Measurements from ENCODE around the gene AURKAIP1.

DNA sequence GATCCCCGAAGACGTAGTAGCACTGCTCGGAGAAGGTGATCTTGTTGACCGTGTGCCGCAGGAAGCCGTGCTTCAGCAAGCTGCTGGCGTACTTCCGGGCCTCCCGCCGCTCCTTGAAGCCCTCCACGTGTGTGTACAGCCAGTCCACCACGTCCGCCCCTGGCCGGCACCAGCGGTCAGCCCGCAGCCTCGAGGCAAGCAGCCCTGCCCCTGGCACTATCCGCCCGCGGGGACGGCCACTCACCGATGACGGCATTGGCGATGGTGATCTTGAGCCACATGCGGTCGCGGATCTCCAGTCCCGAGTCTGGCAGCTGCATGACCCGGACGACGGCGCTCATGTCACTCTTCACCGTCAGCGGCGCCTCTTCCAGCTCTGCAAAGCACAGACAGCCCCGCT is 36.7 kb downstream of the AURKAIP1 start:
- no peak for TF ChIP-seq BHLHE40 (IDR thresholded peaks at IDR 0.05; ENCODE audit: borderline replicate concordance)
- no peak for TF ChIP-seq ELF4 (IDR thresholded peaks at IDR 0.05)
- TF ChIP-seq SUZ12 (IDR thresholded peaks at IDR 0.05): no peak
- TF ChIP-seq FOXK2 (IDR thresholded peaks at IDR 0.05): no peak
- no peak for TF ChIP-seq ZNF384 (IDR thresholded peaks at IDR 0.05)

All from HEK293T (cell line).